GM18858 (cell line): ENCODE data around the gene CD96.
"Not testable (repeated sequence)": the region's sequence is repeated elsewhere in the genome, so short reads cannot be mapped to it uniquely, and the experiment has no call there.

Experiments
- ATAC-seq: cut with Tn5 transposase; IDR thresholded peaks from one replicate; pipeline ENCODE4 v1.9.1; 2021; ENCODE audit not compliant: unreplicated experiment

Gene CD96

DNA sequence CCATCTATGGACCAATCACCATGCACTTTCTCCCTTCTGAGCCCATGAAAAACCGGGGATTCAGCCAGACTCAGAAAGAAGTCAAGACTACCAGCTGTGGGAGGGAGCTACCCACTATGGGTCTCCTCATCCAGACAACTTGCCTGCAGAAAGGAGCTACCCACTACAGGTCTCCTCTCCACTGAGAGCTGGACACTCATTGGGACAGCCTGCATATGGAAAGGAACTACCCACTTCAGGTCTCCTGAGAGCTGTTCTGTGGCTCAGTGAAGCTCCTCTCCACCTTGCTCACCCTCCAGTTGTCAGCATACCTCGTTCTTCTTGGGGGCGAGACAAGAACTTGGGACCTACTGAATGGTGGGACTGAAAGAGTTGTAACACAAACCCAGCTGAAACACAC is 75.4 kb downstream of the CD96 start:
- no peak for ATAC-seq

GRCh38 chr3:111617912-111618601 is 76.1 kb downstream of the CD96 start:
- no peak for ATAC-seq

- ATAC-seq = no peak
These were observed 76.9 kb downstream of the CD96 start for GRCh38 chr3:111618945-111619344.

GRCh38 chr3:111619833-111620232 is 77.8 kb downstream of the CD96 start:
- ATAC-seq = no peak

- ATAC-seq = no peak
These were observed 79.5 kb downstream of the CD96 start for GRCh38 chr3:111621535-111621934.

DNA sequence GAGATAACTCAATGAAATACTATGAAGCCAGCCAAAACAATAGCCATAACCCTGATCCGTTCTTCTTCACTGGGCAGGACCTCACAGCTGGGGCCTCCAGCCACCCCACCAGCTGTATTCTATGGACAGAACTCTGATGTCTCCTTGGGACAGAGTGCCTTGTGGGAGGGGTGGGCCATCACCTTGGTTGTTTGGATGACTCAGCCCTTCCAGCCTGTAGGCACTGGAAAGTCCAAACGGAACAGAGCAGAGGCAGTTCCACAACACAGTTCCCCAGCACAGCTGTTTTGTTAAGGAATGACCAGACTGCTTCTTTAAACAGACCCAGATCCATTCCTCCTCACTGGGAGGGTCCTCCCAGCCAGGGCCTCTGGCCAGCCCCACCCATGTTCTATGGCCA is 85.1 kb downstream of the CD96 start:
- no peak for ATAC-seq

GRCh38 chr3:111629018-111629417 is 87.0 kb downstream of the CD96 start:
- ATAC-seq = not testable (repeated sequence)

GRCh38 chr3:111630638-111631037 is 88.6 kb downstream of the CD96 start:
- ATAC-seq = not testable (repeated sequence)

GRCh38 chr3:111635403-111635802 is 93.4 kb downstream of the CD96 start:
- ATAC-seq = no peak

DNA sequence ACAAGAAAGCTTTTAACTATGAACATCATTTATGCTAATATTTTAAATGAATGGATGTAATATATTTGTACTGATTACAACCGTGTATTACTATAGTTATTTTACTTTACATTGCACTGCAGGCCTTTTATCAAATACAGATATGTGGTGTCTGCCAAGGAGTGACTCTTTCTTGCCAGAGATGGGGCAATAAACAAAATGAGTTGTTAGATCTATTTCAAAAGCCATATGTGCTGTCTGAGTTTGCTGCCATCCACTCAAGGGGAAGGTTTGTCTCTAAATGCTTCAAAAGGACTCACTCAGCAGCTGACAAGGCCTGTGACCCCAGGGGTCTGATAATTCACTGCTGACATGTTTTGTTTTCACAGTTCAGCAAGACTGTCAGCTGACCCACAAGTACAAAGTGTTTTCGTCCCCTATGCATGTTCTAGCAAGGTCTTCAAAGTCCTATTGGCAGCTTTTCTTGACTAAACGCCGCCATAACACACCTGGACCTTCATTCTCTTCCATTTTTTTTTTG is 94.4 kb downstream of the CD96 start:
- no peak for ATAC-seq

- ATAC-seq = no peak
These were observed 97.3 kb downstream of the CD96 start for GRCh38 chr3:111639316-111639715.

DNA sequence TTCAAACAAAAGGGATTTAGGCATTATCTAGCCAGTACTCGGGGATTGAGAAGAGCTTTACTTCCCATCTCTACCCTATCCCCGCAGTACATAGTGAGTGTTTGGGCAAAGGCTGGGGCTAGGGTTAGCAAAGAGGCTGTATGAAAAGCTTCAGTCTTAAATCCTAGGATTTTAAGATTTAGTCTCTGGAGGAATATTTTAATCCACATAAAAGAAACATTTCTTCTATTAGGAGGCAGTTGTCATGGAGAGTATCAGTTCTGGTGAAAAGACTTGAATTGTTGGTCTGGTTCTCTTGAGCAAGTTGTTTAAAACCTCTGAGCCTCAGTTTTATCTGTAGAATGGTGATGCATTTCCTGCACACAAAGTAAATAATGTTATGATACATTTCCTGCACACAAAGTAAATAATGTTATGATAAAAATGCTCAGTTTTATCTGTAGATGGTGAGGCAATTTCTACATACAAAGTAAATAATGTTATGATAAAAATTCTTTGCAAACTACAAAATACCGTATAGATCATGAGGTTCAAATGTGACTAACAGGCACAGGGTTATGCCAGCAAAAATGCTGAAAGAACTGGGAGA is 107.1 kb downstream of the CD96 start:
- ATAC-seq = no peak

DNA sequence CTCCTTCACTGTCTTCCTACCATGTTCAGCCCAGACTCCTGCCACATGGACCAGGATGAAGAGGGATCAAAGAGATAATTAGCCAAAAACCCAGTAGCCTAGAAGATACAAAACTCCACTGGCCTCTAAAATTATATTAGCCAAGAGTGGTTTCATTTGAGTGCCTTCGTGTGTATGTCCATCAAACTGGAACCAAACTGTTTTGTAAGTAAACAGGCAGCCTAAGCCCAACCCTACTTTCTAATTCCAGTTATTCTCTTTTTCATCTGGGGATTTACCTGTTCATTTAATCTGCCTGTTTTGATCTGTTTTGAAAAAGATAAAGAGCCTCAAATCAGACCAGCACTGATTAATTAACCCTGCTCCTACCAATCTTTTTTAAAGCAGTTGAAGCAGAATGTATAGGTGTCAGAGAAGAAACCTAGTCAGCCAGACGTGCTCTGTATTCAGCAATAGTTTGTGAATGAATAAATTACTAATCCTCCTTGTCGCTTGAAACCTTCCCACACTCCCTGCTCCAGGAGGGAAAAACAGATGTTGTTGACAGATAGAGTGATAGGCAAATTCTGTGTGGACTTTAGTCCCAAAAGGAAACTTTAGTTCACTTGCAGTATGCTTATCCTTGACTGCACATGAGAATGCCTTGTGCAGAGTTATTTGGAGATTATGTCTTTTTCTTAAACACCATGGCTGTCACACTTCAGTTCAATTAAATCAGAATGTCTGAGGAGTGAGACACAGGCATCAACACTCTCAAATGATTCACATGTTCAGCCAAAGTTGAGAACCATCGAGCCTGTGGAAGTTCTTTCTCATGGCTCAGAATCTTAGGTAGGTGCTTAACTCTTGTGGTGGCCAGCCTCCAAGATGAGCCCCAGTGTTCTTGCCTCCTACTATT is 108.6 kb downstream of the CD96 start:
- ATAC-seq = no peak

GRCh38 chr3:111652492-111653180 is 110.6 kb downstream of the CD96 start:
- no peak for ATAC-seq

DNA sequence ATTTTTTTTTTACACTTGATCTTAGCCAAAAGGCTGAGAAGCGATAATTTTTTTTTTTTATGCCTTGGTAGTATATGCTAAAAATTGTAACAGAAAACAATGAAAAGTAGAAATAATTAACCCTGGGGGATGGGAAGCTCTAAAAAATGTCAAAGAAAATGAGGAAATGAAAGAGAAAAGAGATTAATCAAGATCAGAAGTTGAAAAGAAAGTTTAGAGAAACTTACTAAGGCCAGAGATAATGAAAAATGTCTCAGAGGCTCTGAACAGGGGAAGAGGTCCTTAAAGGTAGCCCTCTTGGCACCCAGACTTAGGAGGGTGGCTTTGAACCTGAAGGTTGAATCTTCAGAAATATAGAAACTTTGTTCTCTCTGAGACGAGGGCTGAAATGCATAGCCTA is 111.8 kb downstream of the CD96 start:
- no peak for ATAC-seq

DNA sequence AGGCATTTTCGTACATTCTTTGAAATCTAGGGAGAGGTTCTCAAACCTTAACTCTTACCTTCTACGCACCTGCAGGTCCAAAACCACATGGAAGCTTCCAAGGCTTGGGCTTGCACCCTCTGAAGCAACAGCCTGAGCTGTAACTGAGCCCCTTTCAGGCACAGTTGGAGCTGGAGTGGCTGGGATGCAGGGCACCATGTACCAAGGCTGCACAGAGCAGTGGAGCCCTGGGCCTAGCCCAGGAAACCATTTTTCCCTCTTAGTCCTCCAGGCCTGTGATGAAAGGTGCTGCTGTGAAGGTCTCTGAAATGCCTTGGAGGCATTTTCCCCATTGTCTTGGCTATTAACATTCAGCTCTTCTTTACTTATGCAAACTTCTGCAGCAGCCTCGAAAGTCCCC is 120.0 kb downstream of the CD96 start:
- no peak for ATAC-seq

GRCh38 chr3:111662907-111663306 is 120.9 kb downstream of the CD96 start:
- no peak for ATAC-seq

GRCh38 chr3:111666041-111666735 is 124.2 kb downstream of the CD96 start:
- ATAC-seq = no peak

GRCh38 chr3:111667170-111667569 is 125.2 kb downstream of the CD96 start:
- no peak for ATAC-seq

DNA sequence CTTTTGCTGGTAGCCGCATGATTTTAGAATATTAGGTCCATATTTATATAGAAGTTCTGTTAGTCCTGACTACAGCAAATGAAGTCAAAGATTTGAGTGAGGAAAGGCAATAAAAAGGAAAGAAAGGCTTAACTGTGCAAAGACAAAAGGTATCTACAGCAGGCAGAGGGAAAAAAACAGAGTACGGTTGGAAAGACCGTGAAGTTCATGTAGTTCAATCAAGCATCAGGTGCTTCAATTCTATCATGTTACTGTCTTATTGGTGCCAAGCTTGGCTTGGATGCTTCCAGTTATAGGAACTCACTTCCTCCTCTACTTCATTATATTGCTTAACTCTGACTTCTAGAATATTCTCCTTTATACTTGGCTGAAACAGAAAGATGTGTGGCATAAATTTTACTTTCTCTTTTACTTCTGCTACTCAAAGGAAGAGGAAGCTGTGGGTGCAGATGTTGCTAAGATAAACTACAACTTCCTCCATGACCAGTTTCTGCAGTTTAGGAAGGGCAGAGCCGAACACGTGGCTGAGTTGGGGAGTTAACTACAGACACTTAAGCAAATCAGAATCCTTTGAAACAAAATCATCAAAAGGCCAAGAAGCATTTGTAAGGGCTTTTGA is 125.7 kb downstream of the CD96 start:
- ATAC-seq = peak; percentile 99
